ENCODE data around the gene KCNIP2. TPM values are rescaled to one million over a fixed set of nuclear protein-coding genes. Genes with fewer than 3 reads are reported as not detected.

KCNIP2 gene
- total RNA-seq, 1 donor from 2014 or later, result 151 TPM

DNA sequence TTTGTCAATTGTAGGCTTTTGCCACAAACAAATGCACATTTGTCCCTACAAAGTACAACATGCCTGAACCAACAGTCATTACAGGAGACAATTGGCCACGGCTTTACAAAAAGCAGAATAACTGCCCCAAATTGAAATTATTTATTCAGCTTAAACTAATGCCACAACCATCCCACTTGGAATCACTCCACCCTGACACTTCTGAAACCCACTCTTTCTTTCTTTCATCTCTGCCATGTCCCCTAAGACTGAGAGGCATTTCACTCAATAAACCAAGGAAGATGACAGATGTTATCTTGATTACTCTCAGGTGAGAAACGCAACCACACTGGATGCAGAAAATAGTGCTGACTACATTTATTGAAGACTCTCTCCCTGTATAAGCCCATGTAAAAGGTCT, 57.8 kb downstream of the KCNIP2 start:
- no peak for DNase-seq (ENCODE audit: low spot score)

DNA sequence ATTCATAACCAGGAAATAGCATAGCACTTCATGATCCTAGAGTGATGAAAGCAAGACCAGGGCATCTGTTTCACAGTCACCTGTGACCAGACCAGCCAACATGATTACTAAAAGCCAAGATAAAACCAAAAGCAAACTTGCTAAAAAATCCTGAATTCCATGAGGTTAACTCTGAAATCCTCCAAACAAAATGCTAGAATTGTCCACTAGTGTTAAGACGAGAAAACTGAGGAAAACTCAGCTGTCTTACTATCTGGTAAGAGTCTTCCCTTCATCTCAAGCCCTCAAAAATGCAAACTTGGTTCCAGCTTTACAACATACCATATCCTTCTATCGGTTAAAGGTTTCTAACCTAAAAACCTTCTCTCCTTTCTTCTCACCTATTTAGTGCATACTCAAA, 59.0 kb downstream of the KCNIP2 start:
- DNase-seq (ENCODE audit: low spot score), result no peak

DNA sequence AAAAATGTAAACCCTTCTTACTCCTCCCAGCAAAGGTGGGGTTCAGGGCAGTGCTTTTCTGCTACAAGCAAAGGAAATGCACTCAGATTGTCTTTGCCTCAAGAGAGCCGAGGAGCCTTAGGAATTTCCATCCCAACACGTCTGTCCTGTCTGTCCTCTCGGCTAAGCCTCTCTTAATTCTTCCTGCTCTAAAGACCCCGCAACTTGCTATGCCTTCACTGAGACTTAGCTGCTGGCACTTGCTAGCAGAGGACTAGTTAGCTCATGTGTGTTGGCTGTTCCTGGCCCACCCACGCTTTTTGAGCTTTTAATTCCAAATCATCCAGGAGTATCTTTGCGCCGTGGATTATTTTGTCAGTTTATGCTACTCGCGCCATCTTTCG, 59.9 kb downstream of the KCNIP2 start:
- DNase-seq (ENCODE audit: low spot score), result peak; percentile 59

DNA sequence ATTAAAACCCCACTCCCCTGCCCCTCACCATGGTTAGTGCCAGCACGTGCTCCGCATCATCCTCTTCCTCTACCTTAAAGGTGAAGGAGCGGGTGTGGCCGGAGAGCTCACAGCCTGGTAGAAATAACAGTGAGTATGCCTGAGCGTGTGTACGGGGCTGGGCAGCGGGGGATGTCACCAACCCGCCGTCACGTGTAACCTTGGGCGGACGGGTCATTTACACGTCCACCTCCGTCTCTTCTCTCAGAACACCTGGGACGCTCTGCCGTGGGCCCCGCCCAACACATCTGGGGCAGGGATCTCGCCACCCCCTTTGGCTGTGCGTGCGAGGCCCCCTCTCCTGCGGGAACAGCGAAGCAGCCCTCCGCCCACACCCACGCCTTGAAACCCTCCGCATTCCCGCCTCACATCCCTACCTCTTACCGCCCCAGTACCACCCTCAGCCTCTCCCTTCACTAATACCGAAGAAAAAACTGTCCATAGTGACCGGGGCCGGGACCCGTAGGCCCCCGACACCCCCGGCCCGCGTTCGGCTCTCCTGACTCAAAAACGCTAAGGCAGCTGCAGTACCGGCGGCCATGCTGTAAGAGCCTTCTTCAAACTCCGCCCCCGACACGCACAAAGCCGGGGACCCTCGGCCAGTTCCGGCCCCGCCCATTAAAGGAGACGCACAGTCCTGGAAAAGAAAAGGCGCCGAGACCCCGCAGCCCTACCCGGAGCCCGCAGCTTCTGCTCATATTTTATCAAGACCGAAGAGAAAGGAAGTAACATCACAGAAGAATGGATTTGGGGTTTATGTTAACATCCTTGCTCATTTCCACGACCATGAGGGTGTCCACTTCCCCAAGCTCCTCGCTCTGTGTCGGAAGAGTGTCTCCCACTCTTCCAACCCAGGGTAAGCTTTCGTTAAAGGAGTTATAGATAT, 60.5 kb downstream of the KCNIP2 start, which contains the start of gene NPM3:
Gene NPM3, minus strand, starts transcription at position 636 of the 925 bp plus-strand sequence. Its CDS starts 56 bp downstream, at position 580.
- DNase-seq (ENCODE audit: low spot score), result peak; percentile 91

DNA sequence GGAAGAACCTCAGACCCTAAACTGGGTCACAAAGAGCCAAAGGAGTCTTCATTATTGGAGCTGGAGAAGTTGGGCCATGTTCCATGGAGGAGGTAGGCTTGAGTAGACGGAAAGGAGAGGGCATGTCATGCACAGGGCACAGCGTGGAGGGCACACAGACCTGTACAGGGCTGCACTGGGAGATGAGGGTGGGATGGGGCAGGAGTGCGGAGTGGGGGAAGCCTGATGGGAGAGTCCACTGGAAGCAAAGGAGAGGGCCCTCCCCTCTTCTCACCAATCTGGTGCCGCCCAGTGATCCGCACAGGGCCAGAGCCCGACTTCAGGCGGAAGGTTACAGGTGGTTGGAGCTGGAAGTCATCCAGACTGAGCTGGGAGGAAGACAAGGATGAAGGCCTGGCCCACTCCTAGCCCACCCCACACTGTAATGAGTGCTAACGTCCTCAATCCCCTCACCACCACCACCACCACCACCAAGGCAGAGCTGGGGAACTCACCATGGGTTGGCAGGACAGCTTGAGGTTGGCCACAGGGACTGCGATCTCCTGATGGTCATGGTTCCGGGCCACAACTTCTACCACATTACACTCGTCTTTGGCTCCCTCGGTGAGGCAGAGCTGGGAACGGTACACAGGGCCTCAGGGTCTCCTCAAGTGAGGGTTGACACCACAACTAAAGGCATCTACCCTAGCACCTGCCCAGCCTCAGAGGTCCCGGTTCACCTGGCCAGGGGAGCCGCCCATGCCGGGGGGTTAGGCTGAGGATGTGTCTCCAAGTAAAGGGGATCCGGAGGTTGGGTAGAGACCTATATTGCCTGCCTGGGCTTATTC, 61.4 kb downstream of the KCNIP2 start:
- DNase-seq (ENCODE audit: low spot score), result peak; percentile 80

DNA sequence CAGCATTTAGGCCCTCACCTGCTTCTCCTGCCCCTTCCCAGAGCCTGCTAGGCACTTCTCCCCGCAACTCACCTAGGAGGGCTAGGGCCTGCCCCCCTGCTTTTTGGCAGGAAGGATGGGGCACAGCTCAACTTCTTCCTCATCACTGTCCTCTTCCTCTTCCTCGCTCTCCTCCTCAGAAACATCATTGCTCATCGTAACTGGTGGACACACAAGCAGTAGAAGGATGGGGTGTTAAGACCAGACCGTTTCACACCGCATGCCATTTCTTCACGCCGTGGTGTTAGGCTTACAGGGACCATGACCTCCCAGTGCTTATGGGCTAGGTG, 62.0 kb downstream of the KCNIP2 start:
- no peak for DNase-seq (ENCODE audit: low spot score)

DNA sequence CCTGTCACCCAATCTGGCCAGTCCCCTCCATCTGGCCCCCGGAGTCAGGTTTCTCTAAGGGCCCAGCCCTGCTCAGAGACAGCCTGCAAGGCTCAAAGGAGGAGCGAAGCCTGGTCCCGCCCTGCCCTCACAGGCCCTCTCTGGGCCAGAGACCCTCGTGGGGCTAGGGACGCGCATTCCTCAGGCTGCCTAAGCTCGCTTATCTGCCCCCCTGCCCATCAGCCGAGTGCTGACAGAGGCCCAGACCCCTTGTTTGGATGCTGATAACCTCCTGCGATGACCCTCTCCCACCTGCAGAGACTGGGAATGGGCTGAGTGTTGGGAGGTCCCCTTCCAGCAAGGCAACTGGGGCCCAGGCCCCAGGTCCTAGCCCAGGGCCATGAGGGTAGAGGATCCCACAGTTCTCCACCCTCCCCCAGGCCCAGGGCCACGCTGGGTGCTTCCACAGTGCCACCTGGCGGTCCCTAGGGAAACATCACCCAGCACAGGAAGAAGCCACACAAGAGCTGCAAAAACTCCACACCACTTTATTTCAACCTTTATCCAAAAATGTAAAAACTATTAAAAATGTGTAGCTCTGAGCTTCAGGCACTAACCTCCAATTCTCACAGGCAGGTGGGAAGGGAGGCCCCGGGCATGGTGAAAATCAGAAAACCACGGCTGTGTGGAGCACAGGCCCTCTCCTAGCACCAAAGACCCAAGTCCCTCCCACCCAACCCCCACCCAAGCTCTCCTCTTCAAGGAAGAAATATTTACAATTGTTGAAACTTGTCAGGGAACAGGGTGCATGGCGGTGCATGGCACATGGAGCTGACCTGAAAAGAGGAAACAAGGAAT, 62.6 kb downstream of the KCNIP2 start:
- DNase-seq (ENCODE audit: low spot score), result peak; percentile 90

DNA sequence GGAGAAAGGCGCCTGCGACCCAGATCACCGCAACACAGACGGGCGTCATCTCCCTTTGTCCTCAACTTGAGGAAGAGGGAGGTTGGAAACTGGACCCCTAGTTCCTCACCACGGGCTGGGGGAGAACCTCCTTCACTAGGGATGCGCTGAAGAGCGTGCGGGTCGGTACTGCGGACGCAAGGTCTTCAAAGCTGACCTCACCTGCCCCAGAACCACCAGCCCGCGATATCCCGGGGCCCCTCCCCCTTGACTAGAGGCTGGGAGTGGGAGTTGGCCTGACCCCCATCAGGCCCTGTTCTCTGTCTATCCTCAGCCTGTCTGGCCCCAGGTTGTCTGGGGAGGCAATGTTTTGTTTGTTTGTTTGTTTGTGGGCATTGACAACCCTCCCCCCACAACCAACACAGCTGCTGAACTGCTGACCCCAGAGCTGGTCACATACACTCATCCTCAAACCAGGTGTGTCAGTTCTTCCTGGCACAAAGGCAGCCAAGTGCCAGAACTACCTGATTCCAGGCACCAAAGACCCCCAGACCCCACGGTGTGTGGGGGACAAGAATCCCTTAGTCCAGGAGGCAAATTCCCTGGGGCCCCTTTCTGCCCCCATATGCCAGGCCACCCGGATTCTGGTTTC, 63.3 kb downstream of the KCNIP2 start:
- DNase-seq (ENCODE audit: low spot score), result peak; percentile 59

DNA sequence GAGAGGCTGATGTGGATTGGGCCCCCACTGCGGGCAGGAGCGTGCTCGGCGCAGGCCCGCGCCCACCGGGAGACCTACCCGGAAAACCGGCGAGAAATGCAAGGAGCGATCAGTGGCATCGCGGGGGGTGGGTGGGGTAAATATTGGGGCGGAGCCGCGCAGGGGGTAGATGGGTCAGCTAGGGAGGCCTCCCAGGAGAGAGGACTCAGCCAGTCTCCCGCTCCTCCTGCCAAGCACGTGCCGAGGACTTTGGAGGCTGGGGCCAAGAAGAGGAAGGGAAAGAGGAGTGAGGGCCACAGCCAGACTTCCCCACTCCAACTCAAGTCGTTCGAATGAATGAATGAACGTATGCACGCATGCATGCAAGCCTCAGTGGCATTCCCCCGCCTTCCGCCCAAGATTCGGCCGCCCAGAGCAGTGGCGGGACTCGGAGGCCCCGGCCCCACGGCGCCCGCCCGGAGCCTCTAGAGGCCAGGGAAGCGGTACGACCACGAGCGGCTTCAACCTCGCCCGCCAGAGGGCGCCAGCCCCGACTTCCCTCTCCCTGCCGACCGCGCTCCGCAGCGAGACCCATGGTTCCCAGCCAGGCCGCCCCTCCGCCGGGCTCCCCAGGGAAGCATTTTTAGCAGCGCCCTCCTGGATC, 63.9 kb downstream of the KCNIP2 start:
- peak; percentile 96 for DNase-seq (ENCODE audit: low spot score)

DNA sequence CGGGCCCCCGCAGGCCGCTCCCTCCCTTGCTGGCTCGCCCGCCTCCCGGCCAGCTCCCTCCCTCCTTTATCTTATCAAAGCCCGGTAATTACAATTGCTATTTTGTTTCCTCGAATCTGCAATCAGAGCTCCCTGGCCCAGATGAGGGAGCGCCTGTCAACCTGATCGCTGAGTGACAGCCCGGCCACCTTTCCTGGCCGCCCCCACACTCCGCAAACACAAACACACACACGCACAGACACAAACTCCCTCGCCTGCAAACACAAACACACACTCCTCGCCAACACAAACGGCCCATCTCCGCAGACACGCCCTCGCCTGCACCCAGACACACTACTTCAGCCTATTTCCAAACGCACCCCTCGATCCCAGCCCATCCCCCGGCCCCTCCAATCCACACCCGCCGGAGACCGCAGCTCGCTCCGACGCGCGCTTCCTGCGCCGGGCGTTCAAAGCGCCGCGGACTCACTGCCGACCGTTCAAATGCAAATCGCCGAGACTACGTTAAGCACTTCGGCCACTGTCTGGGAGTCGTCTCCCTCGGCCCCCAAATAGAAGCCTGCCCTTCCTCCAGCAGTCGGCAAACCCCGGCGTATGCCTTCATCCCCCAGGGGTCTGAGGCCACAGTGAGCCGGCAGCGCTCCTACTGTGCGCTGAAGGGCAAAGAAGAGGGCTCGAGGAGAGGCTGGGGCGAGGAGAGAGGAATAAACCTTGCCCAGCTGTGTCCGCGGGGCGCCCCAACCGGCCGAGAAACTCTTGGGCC, 64.6 kb downstream of the KCNIP2 start:
- DNase-seq (ENCODE audit: low spot score), result peak; percentile 86

DNA sequence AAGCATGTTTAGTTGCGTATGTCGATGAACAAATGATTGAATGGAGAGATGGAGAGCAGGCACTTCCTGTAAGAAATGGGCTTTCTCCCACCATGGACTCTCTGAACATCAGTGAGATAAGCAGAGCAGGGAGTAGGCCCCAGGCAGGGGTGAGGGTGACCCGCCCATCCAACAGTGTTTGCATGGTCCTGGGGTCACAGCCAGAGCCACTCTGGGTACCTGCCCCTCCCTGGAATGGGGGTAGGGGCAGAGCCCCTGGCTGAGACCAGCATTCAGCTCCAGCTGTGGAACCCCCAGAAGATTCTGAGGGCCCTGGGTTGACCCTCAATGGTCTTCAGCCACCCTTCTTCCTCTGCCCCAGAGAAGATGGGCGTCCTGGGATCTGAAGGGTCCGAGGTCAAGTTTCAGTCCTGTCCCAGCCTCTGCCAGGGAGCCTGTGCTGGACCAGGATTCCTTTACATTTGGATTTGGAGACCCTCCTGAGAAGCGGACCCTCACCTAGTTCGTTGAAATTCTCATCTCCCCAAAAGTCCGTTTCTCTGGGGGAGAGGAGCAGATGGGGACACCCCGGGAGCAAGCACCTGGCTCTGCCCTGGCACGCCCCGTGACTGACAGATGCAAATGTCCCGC, 65.3 kb downstream of the KCNIP2 start:
- peak; percentile 65 for DNase-seq (ENCODE audit: low spot score)

DNA sequence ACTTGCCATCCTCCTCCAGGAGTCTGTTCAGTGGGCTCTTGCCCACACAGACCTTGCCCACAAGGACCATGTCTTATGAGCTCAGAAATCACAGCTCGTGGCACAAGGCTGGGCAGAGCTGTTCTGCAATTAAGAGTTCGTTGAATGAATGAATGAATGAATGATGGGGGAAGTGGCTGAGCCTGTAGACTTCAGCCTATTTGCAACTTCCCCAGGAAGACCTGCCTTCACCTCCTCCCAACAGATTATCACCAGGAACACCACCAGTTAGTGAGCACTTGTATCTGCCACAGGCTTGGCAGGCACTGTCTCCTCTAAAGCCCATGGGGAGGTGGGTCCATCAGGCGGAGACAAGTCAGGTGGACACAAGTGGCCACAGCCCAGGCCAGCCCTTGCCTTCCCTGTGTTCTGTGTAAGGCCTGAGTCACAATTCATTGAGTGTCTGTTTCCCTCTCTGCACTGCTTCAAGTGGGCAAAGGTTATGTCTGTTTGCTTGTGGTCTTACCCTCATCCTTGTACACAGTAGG, 65.9 kb downstream of the KCNIP2 start:
- DNase-seq (ENCODE audit: low spot score), result peak; percentile 49

DNA sequence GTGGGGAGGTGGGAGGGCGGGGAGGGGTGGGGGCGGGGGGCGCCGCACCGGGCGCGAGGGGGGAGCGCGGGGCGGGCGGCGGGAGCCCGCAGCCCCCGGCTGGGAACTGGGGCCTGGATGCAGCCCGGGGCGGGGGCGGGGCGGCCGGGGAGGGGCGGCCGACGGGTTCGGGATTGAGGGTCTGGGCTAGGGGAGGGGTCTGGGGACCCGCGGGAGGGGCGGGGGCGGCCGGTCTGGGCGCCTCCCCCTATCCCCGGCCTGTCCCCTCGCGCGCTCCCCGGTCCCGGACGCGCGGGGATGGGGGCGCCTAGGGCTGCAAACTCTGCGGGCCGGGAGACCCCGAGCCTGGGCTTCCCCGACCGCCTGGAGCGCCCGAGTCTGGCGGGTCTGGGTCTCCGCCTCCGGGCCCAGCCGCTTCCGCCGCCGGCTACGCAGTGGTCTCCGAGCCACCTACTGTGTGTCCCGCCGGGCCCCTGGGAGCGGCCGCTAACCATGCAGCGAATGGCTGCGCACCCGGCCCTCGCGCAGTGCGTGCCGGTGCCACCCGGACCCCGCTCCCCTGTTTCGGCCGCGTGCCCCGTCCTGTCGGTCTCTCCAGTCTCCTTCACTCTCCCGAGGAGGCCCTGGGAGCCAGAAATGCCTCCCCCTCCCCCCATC, 67.3 kb downstream of the KCNIP2 start:
- peak; percentile 69 for DNase-seq (ENCODE audit: low spot score)

Other genes starting within 250 kb of the KCNIP2 start
- gene FBXW4, start 148.6 kb downstream of the KCNIP2 start, total RNA-seq, result 55.5 TPM
- not detected for gene FGF8, start 67.7 kb downstream of the KCNIP2 start, total RNA-seq
- gene NPM3, start 60.4 kb downstream of the KCNIP2 start, total RNA-seq, result 18.8 TPM
- gene OGA, start 25.4 kb downstream of the KCNIP2 start, total RNA-seq, result 92.7 TPM
- gene ARMH3, start 212.4 kb upstream of the KCNIP2 start, total RNA-seq, result 28.2 TPM
- 15.7 TPM for gene HPS6, start 221.5 kb upstream of the KCNIP2 start, total RNA-seq